WTC11 (cell line): ENCODE data around the gene DBI.

Experiments
- CTCF ChIP-seq: fragments of 200-600 bp; IDR thresholded peaks from 2 replicates; pipeline ENCODE4 v1.8.0; 2022; ENCODE audit warnings: antibody characterized with exemption
- ESRRA ChIP-seq: sonication (generic); formaldehyde crosslinking; IDR thresholded peaks from 2 replicates; pipeline ENCODE4 v1.8.1; 2022; ENCODE audit warnings: mild to moderate bottlenecking, missing genetic modification reagents, borderline replicate concordance
- FOXJ3 ChIP-seq: sonication (generic); formaldehyde crosslinking; IDR thresholded peaks from 2 replicates; pipeline ENCODE4 v1.9.0; 2021; ENCODE audit warnings: missing genetic modification reagents, mild to moderate bottlenecking, borderline replicate concordance
- USF1 ChIP-seq: sonication (generic); formaldehyde crosslinking; IDR thresholded peaks from 2 replicates; pipeline ENCODE4 v1.8.0; 2022; ENCODE audit warnings: mild to moderate bottlenecking, missing genetic modification reagents
- ZBTB21 ChIP-seq: sonication (generic); formaldehyde crosslinking; IDR thresholded peaks from 2 replicates; pipeline ENCODE4 v1.8.1; 2023; ENCODE audit warnings: mild to moderate bottlenecking, missing genetic modification reagents, borderline replicate concordance
- ZNF121 ChIP-seq: sonication (generic); formaldehyde crosslinking; IDR thresholded peaks from 2 replicates; pipeline ENCODE4 v1.8.0; 2023; ENCODE audit warnings: missing genetic modification reagents

- TF ChIP-seq CTCF (no peak), ESRRA (CRISPR knock-in tag) (no peak), USF1 (CRISPR knock-in tag) (no peak), ZNF121 (CRISPR knock-in tag) (no peak), FOXJ3 (CRISPR knock-in tag) (no peak), ZBTB21 (CRISPR knock-in tag) (no peak)
Measured at GRCh38 chr2:119319593-119319992, 47.2 kb upstream of the DBI start.
